ENCODE measurements around the gene RHBDL2. TPM values are rescaled to one million over a fixed set of nuclear protein-coding genes. Genes with fewer than 3 reads are reported as not detected.

RHBDL2 gene
- total and polyA plus RNA-seq, 2 experiments from 2014 or later, result 0.90 to 1.2 TPM

- Histone ChIP-seq H3K79me2 (replicated peaks; ENCODE audit: insufficient read depth) (no peaks in the 10 kb centered on the region), H3K9me2 (ENCODE audit: insufficient read depth) (no peaks in the 10 kb centered on the region), H3K36me3 (ENCODE audit: insufficient read depth) (peaks cover 6% of the 10 kb centered on the region; the same call in 1 of the 2 replicates), H3F3A (replicated peaks; ENCODE audit: low read depth) (0 out of 2 replicates have a peak, but pooled peaks cover 3% of the 10 kb centered on the region), H3K27ac (ENCODE audit: low read depth) (no peak overlapping the region), H3K4me1 (ENCODE audit: insufficient read depth) (peaks cover 5% of the 10 kb centered on the region), H3K4me3 (no peak overlapping the region), H3K27me3 (ENCODE audit: insufficient read depth) (no peaks in the 10 kb centered on the region), H3K4me2 (no peak overlapping the region), H2AFZ (no peak overlapping the region), H4K20me1 (replicated peaks; ENCODE audit: insufficient read depth) (no peaks in the 10 kb centered on the region)
- peaks cover 8% of the 10 kb centered on the region for H3K27me3 Mint-ChIP-seq (ENCODE audit: insufficient read depth, low read depth, poor library complexity)
- H3K4me1 Mint-ChIP-seq, result peaks cover 10% of the 10 kb centered on the region
- peaks cover 12% of the 10 kb centered on the region; the same call in 2 of the 3 replicates for H3K9me3 Mint-ChIP-seq
- ATAC-seq (no peak), DNase-seq (ENCODE audit: low spot score) (no peak)
- TF ChIP-seq ZNF331 (CRISPR knock-in tag; IDR thresholded peaks at IDR 0.05; ENCODE audit: low read depth) (no peak), EZH2 (IDR thresholded peaks at IDR 0.05; ENCODE audit: low read depth, unreplicated experiment) (no peak), POLR2AphosphoS5 (IDR thresholded peaks at IDR 0.05; ENCODE audit: low read depth) (no peak), STAT1 (IDR thresholded peaks at IDR 0.05; ENCODE audit: unreplicated experiment) (no peak), CREB1 (CRISPR knock-in tag; IDR thresholded peaks at IDR 0.05; ENCODE audit: low read depth) (no peak), NANOG (IDR thresholded peaks at IDR 0.05; ENCODE audit: borderline replicate concordance) (no peak), EZH2phosphoT487 (IDR thresholded peaks at IDR 0.05; ENCODE audit: unreplicated experiment) (no peak), JUNB (IDR thresholded peaks at IDR 0.05; ENCODE audit: unreplicated experiment) (no peak), REST (IDR thresholded peaks at IDR 0.05; ENCODE audit: unreplicated experiment) (no peak), ZNF114 (CRISPR knock-in tag; IDR thresholded peaks at IDR 0.05) (no peak)
- TF ChIP-seq, protein P1, sequence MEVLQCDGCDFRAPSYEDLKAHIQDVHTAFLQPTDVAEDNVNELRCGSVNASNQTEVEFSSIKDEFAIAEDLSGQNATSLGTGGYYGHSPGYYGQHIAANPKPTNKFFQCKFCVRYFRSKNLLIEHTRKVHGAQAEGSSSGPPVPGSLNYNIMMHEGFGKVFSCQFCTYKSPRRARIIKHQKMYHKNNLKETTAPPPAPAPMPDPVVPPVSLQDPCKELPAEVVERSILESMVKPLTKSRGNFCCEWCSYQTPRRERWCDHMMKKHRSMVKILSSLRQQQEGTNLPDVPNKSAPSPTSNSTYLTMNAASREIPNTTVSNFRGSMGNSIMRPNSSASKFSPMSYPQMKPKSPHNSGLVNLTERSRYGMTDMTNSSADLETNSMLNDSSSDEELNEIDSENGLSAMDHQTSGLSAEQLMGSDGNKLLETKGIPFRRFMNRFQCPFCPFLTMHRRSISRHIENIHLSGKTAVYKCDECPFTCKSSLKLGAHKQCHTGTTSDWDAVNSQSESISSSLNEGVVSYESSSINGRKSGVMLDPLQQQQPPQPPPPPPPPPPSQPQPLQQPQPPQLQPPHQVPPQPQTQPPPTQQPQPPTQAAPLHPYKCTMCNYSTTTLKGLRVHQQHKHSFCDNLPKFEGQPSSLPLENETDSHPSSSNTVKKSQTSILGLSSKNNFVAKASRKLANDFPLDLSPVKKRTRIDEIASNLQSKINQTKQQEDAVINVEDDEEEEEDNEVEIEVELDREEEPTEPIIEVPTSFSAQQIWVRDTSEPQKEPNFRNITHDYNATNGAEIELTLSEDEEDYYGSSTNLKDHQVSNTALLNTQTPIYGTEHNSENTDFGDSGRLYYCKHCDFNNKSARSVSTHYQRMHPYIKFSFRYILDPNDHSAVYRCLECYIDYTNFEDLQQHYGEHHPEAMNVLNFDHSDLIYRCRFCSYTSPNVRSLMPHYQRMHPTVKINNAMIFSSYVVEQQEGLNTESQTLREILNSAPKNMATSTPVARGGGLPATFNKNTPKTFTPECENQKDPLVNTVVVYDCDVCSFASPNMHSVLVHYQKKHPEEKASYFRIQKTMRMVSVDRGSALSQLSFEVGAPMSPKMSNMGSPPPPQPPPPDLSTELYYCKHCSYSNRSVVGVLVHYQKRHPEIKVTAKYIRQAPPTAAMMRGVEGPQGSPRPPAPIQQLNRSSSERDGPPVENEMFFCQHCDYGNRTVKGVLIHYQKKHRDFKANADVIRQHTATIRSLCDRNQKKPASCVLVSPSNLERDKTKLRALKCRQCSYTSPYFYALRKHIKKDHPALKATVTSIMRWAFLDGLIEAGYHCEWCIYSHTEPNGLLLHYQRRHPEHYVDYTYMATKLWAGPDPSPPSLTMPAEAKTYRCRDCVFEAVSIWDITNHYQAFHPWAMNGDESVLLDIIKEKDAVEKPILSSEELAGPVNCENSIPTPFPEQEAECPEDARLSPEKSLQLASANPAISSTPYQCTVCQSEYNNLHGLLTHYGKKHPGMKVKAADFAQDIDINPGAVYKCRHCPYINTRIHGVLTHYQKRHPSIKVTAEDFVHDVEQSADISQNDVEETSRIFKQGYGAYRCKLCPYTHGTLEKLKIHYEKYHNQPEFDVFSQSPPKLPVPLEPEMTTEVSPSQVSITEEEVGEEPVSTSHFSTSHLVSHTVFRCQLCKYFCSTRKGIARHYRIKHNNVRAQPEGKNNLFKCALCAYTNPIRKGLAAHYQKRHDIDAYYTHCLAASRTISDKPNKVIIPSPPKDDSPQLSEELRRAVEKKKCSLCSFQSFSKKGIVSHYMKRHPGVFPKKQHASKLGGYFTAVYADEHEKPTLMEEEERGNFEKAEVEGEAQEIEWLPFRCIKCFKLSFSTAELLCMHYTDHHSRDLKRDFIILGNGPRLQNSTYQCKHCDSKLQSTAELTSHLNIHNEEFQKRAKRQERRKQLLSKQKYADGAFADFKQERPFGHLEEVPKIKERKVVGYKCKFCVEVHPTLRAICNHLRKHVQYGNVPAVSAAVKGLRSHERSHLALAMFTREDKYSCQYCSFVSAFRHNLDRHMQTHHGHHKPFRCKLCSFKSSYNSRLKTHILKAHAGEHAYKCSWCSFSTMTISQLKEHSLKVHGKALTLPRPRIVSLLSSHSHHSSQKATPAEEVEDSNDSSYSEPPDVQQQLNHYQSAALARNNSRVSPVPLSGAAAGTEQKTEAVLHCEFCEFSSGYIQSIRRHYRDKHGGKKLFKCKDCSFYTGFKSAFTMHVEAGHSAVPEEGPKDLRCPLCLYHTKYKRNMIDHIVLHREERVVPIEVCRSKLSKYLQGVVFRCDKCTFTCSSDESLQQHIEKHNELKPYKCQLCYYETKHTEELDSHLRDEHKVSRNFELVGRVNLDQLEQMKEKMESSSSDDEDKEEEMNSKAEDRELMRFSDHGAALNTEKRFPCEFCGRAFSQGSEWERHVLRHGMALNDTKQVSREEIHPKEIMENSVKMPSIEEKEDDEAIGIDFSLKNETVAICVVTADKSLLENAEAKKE (CRISPR knock-in tag; IDR thresholded peaks at IDR 0.05), result no peak
- TF ChIP-seq, protein P2, sequence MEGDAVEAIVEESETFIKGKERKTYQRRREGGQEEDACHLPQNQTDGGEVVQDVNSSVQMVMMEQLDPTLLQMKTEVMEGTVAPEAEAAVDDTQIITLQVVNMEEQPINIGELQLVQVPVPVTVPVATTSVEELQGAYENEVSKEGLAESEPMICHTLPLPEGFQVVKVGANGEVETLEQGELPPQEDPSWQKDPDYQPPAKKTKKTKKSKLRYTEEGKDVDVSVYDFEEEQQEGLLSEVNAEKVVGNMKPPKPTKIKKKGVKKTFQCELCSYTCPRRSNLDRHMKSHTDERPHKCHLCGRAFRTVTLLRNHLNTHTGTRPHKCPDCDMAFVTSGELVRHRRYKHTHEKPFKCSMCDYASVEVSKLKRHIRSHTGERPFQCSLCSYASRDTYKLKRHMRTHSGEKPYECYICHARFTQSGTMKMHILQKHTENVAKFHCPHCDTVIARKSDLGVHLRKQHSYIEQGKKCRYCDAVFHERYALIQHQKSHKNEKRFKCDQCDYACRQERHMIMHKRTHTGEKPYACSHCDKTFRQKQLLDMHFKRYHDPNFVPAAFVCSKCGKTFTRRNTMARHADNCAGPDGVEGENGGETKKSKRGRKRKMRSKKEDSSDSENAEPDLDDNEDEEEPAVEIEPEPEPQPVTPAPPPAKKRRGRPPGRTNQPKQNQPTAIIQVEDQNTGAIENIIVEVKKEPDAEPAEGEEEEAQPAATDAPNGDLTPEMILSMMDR (conservative IDR thresholded peaks at IDR 0.05; ENCODE audit: low read depth in 2 of 2), result no peak
- TF ChIP-seq, protein P3, sequence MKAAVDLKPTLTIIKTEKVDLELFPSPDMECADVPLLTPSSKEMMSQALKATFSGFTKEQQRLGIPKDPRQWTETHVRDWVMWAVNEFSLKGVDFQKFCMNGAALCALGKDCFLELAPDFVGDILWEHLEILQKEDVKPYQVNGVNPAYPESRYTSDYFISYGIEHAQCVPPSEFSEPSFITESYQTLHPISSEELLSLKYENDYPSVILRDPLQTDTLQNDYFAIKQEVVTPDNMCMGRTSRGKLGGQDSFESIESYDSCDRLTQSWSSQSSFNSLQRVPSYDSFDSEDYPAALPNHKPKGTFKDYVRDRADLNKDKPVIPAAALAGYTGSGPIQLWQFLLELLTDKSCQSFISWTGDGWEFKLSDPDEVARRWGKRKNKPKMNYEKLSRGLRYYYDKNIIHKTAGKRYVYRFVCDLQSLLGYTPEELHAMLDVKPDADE (IDR thresholded peaks at IDR 0.05), result no peak
- no peak overlapping the region for H3K4me3 Mint-ChIP-seq
- no peak overlapping the region for H3K27ac Mint-ChIP-seq
- H3K36me3 Mint-ChIP-seq (ENCODE audit: low read depth), result peaks cover 4% of the 10 kb centered on the region; the same call in 2 of the 3 replicates
Measured at GRCh38 chr1:38950553-38950952, 8.9 kb upstream of the RHBDL2 start.
